Hypothalamus (tissue), 51 donors: ENCODE data around the gene SPATA46.
A peak's percentile ranks its signal among the peaks of the same experiment; 100 is the strongest.

Experiments used
- DNase-seq, 51 donors: peaks; one replicate each; lab custom pipeline; 2025; lab: John Stamatoyannopoulos, UW

Gene SPATA46

DNA sequence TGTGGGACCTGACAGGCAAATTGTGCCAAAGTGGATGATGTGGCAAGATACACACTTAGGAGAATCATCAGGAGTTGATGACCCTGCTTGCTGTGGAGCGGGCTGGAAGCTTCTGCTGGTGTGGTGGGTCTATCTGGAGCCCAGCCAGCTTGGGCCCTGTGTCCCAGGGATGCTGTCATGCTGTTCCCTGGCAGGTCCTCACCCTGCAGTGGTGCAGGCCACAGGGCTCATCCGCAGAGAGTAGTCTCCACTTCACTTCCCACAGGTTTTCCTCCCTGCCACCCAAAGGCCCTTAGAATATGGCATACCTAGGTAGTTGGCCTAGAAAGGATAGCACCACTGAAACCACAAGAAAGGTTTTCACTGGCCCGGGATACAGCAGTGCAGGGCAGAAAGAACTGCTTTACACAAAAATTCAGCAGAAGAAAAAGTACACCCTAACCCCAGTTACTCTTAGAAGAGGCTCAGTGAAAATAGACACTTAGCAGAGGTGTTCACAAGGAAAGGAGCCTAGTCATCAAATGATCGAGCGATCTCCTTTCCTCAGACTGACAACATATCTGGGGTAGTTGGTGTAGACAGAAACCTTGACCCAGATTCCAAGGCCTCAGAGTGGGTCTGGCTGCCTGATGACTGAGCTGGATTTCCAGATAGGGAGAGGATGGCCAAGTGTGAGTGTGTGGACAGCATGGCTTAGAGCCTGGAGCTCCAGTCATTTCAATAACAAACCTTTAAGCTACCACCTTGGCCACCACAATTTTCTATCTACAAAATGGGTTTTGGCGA is 3.6 kb upstream of the SPATA46 start:
- no peak for DNase-seq

- DNase-seq = no peak
These were observed 1.2 kb downstream of the SPATA46 start for GRCh38 chr1:162375463-162375862.

- no peak for DNase-seq
These were observed 2.2 kb downstream of the SPATA46 start for GRCh38 chr1:162374406-162374805.

- no peak for DNase-seq
These were observed 3.0 kb downstream of the SPATA46 start for GRCh38 chr1:162373541-162374260.

- DNase-seq = no peak
These were observed 3.6 kb downstream of the SPATA46 start for GRCh38 chr1:162373072-162373427.

- DNase-seq = no peak
These were observed 4.2 kb downstream of the SPATA46 start for GRCh38 chr1:162372159-162373071.

- no peak for DNase-seq
These were observed 5.0 kb downstream of the SPATA46 start for GRCh38 chr1:162371611-162372010.

GRCh38 chr1:162370721-162371120 is 5.9 kb downstream of the SPATA46 start:
- no peak for DNase-seq

GRCh38 chr1:162370161-162370560 is 6.5 kb downstream of the SPATA46 start:
- DNase-seq = no peak

- no peak for DNase-seq
These were observed 7.1 kb downstream of the SPATA46 start for GRCh38 chr1:162369571-162369970.

GRCh38 chr1:162368451-162368850 is 8.2 kb downstream of the SPATA46 start:
- DNase-seq = no peak

GRCh38 chr1:162367772-162368171 is 8.9 kb downstream of the SPATA46 start:
- DNase-seq = no peak

DNA sequence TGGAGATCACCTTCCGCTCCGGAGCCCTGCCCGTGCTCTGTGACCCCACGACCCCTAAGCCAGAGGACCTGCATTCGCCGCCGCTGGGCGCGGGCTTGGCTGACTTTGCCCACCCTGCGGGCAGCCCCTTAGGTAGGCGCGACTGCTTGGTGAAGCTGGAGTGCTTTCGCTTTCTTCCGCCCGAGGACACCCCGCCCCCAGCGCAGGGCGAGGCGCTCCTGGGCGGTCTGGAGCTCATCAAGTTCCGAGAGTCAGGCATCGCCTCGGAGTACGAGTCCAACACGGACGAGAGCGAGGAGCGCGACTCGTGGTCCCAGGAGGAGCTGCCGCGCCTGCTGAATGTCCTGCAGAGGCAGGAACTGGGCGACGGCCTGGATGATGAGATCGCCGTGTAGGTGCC is 9.6 kb downstream of the SPATA46 start:
- no peak for DNase-seq

GRCh38 chr1:162366671-162367070 is 10.0 kb downstream of the SPATA46 start:
- DNase-seq = no peak

GRCh38 chr1:162366149-162366548 is 10.5 kb downstream of the SPATA46 start:
- peak in 1 of 51 donors; percentile 13 for DNase-seq

GRCh38 chr1:162365284-162366020 is 11.2 kb downstream of the SPATA46 start:
- no peak for DNase-seq

GRCh38 chr1:162364498-162364897 is 12.2 kb downstream of the SPATA46 start:
- peak in 1 of 51 donors; percentile 11 for DNase-seq

GRCh38 chr1:162363823-162364222 is 12.8 kb downstream of the SPATA46 start:
- no peak for DNase-seq

GRCh38 chr1:162361349-162361748 is 15.3 kb downstream of the SPATA46 start:
- DNase-seq = no peak

DNA sequence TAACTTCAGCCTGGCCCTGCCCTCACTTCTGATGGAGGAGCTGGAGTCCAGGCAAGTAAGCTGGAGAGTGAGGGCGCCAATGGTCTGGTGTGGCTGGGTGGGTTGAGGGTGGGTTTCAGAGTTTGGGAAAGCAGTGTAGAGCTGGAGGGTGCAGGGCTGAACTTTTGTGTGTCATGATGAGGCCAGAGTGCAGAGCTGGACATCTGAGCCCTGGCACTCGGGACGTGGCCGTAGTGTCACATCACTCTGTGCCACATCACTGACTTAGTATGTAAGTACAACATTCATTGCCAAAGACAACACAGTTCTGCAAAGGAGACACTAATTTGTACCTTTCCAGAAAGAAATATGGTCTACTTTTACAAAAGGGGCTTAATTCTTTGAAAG is 15.8 kb downstream of the SPATA46 start:
- no peak for DNase-seq
